WTC11 (cell line): Measurements from ENCODE around the gene ROS1. TPM values are rescaled to one million over a fixed set of nuclear protein-coding genes. Genes with fewer than 3 reads are reported as not detected.

Source experiments
- ATAC-seq: fragments of 200-7000 bp; cut with Tn5 transposase; 2 replicates; pipeline ENCODE4 v1.10.0; 2021; ENCODE audit warnings: mild to moderate bottlenecking, moderate library complexity
- CTCF ChIA-PET: fragments of 300-600 bp; sonication (Branson Sonifier 250); formaldehyde crosslinking; loops from one replicate; lab custom pipeline; 2021; ENCODE audit warnings: antibody characterized with exemption; lab: Charles Lee
- POLR2A ChIA-PET: fragments of 350-600 bp; sonication (Branson Sonifier 250); formaldehyde crosslinking; loops from one replicate; lab custom pipeline; 2021; ENCODE audit warnings: antibody characterized with exemption; lab: Charles Lee
- DNase-seq: peaks from one replicate; pipeline ENCODE4 v3.0.0; 2021; ENCODE audit warnings: low spot score
- H3K27ac Mint-ChIP-seq: 2 replicates; pipeline ENCODE4 v1.8.0; 2021; ENCODE audit warnings: mixed read lengths
- H3K27me3 Mint-ChIP-seq: 2 replicates; pipeline ENCODE4 v1.8.0; 2021; ENCODE audit warnings: low read depth, mild to moderate bottlenecking, moderate library complexity, mixed read lengths
- H3K36me3 Mint-ChIP-seq: 2 replicates; pipeline ENCODE4 v1.8.0; 2021; ENCODE audit warnings: mixed read lengths
- H3K4me1 Mint-ChIP-seq: 2 replicates; pipeline ENCODE4 v1.8.0; 2022; ENCODE audit warnings: mixed read lengths
- H3K4me3 Mint-ChIP-seq: 2 replicates; pipeline ENCODE4 v1.8.0; 2021; ENCODE audit warnings: mild to moderate bottlenecking, moderate library complexity, mixed read lengths
- H3K9me3 Mint-ChIP-seq: 2 replicates; pipeline ENCODE4 v1.8.0; 2021; ENCODE audit warnings: mixed read lengths
- ATF6 ChIP-seq: sonication (generic); formaldehyde crosslinking; IDR thresholded peaks from 2 replicates; pipeline ENCODE4 v1.8.1; 2023; ENCODE audit warnings: mild to moderate bottlenecking, missing genetic modification reagents
- CREB1 ChIP-seq: sonication (generic); formaldehyde crosslinking; IDR thresholded peaks from 2 replicates; pipeline ENCODE4 v1.8.0; 2023; ENCODE audit warnings: mild to moderate bottlenecking, missing genetic modification reagents
- CTCF ChIP-seq: fragments of 200-600 bp; IDR thresholded peaks from 2 replicates; pipeline ENCODE4 v1.8.0; 2022; ENCODE audit warnings: antibody characterized with exemption
- ETV6 ChIP-seq: sonication (generic); formaldehyde crosslinking; IDR thresholded peaks from 2 replicates; pipeline ENCODE4 v1.8.1; 2022; ENCODE audit warnings: mild to moderate bottlenecking, missing genetic modification reagents
- FOXP4 ChIP-seq: sonication (generic); formaldehyde crosslinking; IDR thresholded peaks from 2 replicates; pipeline ENCODE4 v1.8.0; 2022; ENCODE audit warnings: mild to moderate bottlenecking, missing genetic modification reagents
- GABPB1 ChIP-seq: sonication (generic); formaldehyde crosslinking; IDR thresholded peaks from 2 replicates; pipeline ENCODE4 v1.8.1; 2023; ENCODE audit warnings: mild to moderate bottlenecking, missing genetic modification reagents
- JAZF1 ChIP-seq: fragments of 250-450 bp; sonication (Bioruptor Pico); IDR thresholded peaks from 2 replicates; pipeline ENCODE4 v1.9.0; 2021; ENCODE audit warnings: moderate library complexity, mild to moderate bottlenecking, inconsistent platforms
- KAT7 ChIP-seq: sonication (generic); formaldehyde crosslinking; IDR thresholded peaks from 2 replicates; pipeline ENCODE4 v1.8.1; 2023; ENCODE audit warnings: missing genetic modification reagents, mild to moderate bottlenecking, borderline replicate concordance
- MYBL2 ChIP-seq: sonication (generic); formaldehyde crosslinking; IDR thresholded peaks from 2 replicates; pipeline ENCODE4 v1.8.1; 2023; ENCODE audit warnings: mild to moderate bottlenecking, moderate library complexity, missing genetic modification reagents
- NFATC4 ChIP-seq: fragments of 250-450 bp; sonication (Bioruptor Pico); IDR thresholded peaks from 2 replicates; pipeline ENCODE4 v1.9.0; 2021; ENCODE audit warnings: mild to moderate bottlenecking
- NR3C1 ChIP-seq: sonication (generic); formaldehyde crosslinking; conservative IDR thresholded peaks from 2 replicates; pipeline ENCODE4 v1.8.1; 2023; ENCODE audit warnings: low read depth, mild to moderate bottlenecking, missing genetic modification reagents
- PREB ChIP-seq: sonication (generic); formaldehyde crosslinking; IDR thresholded peaks from 2 replicates; pipeline ENCODE4 v1.8.1; 2022; ENCODE audit warnings: mild to moderate bottlenecking, missing genetic modification reagents, moderate library complexity, borderline replicate concordance
- USF1 ChIP-seq: sonication (generic); formaldehyde crosslinking; IDR thresholded peaks from 2 replicates; pipeline ENCODE4 v1.8.0; 2022; ENCODE audit warnings: mild to moderate bottlenecking, missing genetic modification reagents
- ZNF138 ChIP-seq: sonication (generic); formaldehyde crosslinking; conservative IDR thresholded peaks from 2 replicates; pipeline ENCODE4 v1.8.1; 2022; ENCODE audit warnings: mild to moderate bottlenecking, moderate library complexity, missing genetic modification reagents
- ZNF232 ChIP-seq: sonication (generic); formaldehyde crosslinking; IDR thresholded peaks from 2 replicates; pipeline ENCODE4 v1.8.0; 2022; ENCODE audit warnings: mild to moderate bottlenecking, missing genetic modification reagents
- ZNF423 ChIP-seq: fragments of 250-450 bp; sonication (Bioruptor Pico); IDR thresholded peaks from 2 replicates; pipeline ENCODE4 v2.1.2; 2022; ENCODE audit warnings: mild to moderate bottlenecking, moderate library complexity
- ZNF425 ChIP-seq: fragments of 250-450 bp; sonication (Bioruptor Pico); conservative IDR thresholded peaks from 2 replicates; pipeline ENCODE4 v1.9.0; 2021; ENCODE audit warnings: mild to moderate bottlenecking
- ZSCAN18 ChIP-seq: fragments of 250-450 bp; sonication (Bioruptor Pico); IDR thresholded peaks from 2 replicates; pipeline ENCODE4 v2.1.2; 2022; ENCODE audit warnings: mild to moderate bottlenecking, moderate library complexity
- total RNA-seq: library from RNA; stranded (reverse); gene quantifications from 3 replicates; pipeline ENCODE4 v1.2.3, GENCODE V29; 2021

ROS1 gene
- total RNA-seq, 1 experiment from 2014 or later: 0.02 TPM

- DNase-seq (peak; percentile 69), ATAC-seq (peak; percentile 27)
- Mint-ChIP-seq H3K4me1 (peaks cover 51% of the 10 kb centered on the region), H3K4me3 (no peak overlapping the region), H3K9me3 (no peaks in the 10 kb centered on the region), H3K36me3 (no peaks in the 10 kb centered on the region), H3K27ac (no peak overlapping the region), H3K27me3 (peaks cover 99% of the 10 kb centered on the region)
- CTCF ChIA-PET: interaction anchor here (0.6 to 2.3 kb wide), 32 partner anchors 11 to 391 kb away, joined by 3 to 7 read pairs (median 4); partner anchors contain the start of gene RFX6
- peak; percentile 58 for TF ChIP-seq CTCF
- no peak for TF ChIP-seq CREB1 (CRISPR knock-in tag)
- POLR2A ChIA-PET: interaction anchor here (0.6 kb wide), 1 partner anchor 509 kb away, joined by 5 read pairs; no protein-coding TSS in a partner anchor
Measured at GRCh38 chr6:117267766-117268534, 157.8 kb downstream of the ROS1 start.

- H3K36me3 Mint-ChIP-seq: no peaks in the 10 kb centered on the region
- peaks cover 99% of the 10 kb centered on the region for H3K27me3 Mint-ChIP-seq
- TF ChIP-seq ZNF425 (CRISPR knock-in tag) (no peak), ATF6 (CRISPR knock-in tag) (no peak), NFATC4 (CRISPR knock-in tag) (no peak), NR3C1 (CRISPR knock-in tag) (no peak), PREB (no peak), GABPB1 (CRISPR knock-in tag) (no peak), ZSCAN18 (CRISPR knock-in tag) (no peak), ETV6 (no peak), ZNF138 (CRISPR knock-in tag) (no peak), KAT7 (CRISPR knock-in tag) (no peak), ZNF232 (CRISPR knock-in tag) (no peak), MYBL2 (CRISPR knock-in tag) (no peak), FOXP4 (CRISPR knock-in tag) (no peak), JAZF1 (CRISPR knock-in tag) (no peak), USF1 (no peak), ZNF423 (CRISPR knock-in tag) (no peak)
- POLR2A ChIA-PET: interaction anchor here (1.1 kb wide), 1 partner anchor 72 kb away, joined by 3 read pairs; no protein-coding TSS in a partner anchor
- peaks cover 48% of the 10 kb centered on the region for H3K4me1 Mint-ChIP-seq
- no peaks in the 10 kb centered on the region for H3K9me3 Mint-ChIP-seq
- no peak overlapping the region for H3K27ac Mint-ChIP-seq
- ATAC-seq: no peak
- CTCF ChIA-PET: interaction anchor here (2.3 kb wide), 1 partner anchor 51 kb away, joined by 6 read pairs; no protein-coding TSS in a partner anchor
- DNase-seq: no peak
- peak overlapping the region; percentile 33 for H3K4me3 Mint-ChIP-seq
Measured at GRCh38 chr6:117267054-117267347, 158.7 kb downstream of the ROS1 start.
